H1 (cell line): ENCODE results near the gene GCGR. TPM values are rescaled to one million over a fixed set of nuclear protein-coding genes. Genes with fewer than 3 reads are reported as not detected.

Source experiments
- BACH1 ChIP-seq: IDR thresholded peaks from 2 replicates; pipeline ENCODE4 v1.6.1; 2012; ENCODE audit warnings: low read length, improper control_type of control experiment
- HDAC6 ChIP-seq: IDR thresholded peaks from one replicate; pipeline ENCODE4 v1.7.1; 2012; ENCODE audit warnings: low read depth, mild to moderate bottlenecking, inconsistent platforms, low read length, moderate library complexity
- POLR2A ChIP-seq, 2 experiments: IDR thresholded peaks; 1 replicate in 1 of 2; 2 replicates in 1 of 2; pipeline ENCODE4 v1.6.1; 2011; ENCODE audit warnings: low read depth in 2 of 2, low read length in 2 of 2, mild to moderate bottlenecking in 2 of 2; ENCODE audit errors: control extremely low read depth in 1 of 2
- TBP ChIP-seq: IDR thresholded peaks from 2 replicates; pipeline ENCODE4 v1.6.1; 2011; ENCODE audit warnings: low read depth, low read length, improper control_type of control experiment
- polyA plus RNA-seq, 7 experiments: library from polyadenylated mRNA; depleted of rRNA in 3 of 7; stranded (reverse) in 5 of 7; unstranded in 2 of 7; fragments of >200 nt in 5 of 7; fragments of 200-250 nt in 2 of 7; gene quantifications; 1 replicate in 5 of 7; 2 replicates in 1 of 7; 4 replicates in 1 of 7; pipeline versions ENCODE4 v1.2.1 to v1.2.3, GENCODE V29; 2011 to 2013; ENCODE audit warnings: missing spikeins in 2 of 7, mixed read lengths in 2 of 7
- total RNA-seq: library from RNA; stranded (reverse); fragmentation: NEBNext Ultra II Directional; extraction: Animal tissue kit (Norgen Biotek cat#: 25700); gene quantifications from 2 replicates; pipeline ENCODE4 v1.2.1, GENCODE V29; 2021

The GCGR gene
- total and polyA plus RNA-seq, 2 of the 8 experiments (the other 6 are each of a cell fraction or from before 2014, with no cell fraction given) = 0.44 to 0.56 TPM

GRCh38 chr17:81831563-81831956 is 27.6 kb downstream of the GCGR start (continued):
- no peak for TF ChIP-seq BACH1
- no peak for TF ChIP-seq TBP
- no peak for TF ChIP-seq POLR2A (IDR thresholded peaks at IDR 0.05; ENCODE audit: control extremely low read depth in 1 of 2, low read depth in 2 of 2, low read length in 2 of 2)
- TF ChIP-seq HDAC6 = no peak
